GM12878 (cell line): ENCODE data around the gene FIBIN. TPM values are rescaled to one million over a fixed set of nuclear protein-coding genes. Genes with fewer than 3 reads are reported as not detected.

Source experiments
- ATAC-seq: fragments of 200-7000 bp; cut with Tn5 transposase; 3 replicates; pipeline ENCODE4 v1.9.1; 2020; ENCODE audit warnings: mild to moderate bottlenecking, moderate library complexity
- BruUV-seq: library from RNA; stranded (reverse); fragments of 400-500 nt; replicated peaks from 2 replicates; lab custom pipeline; 2021; lab: Mats Ljungman, UMichigan
- CTCF ChIA-PET: fragments of 300-600 bp; sonication (Branson Sonifier 250); formaldehyde crosslinking; extraction: SDS; loops from one replicate; lab custom pipeline; 2021; ENCODE audit warnings: inconsistent platforms; lab: Yijun Ruan, JAX
- POLR2A ChIA-PET: fragments of 350-600 bp; formaldehyde crosslinking; extraction: SDS; loops from one replicate; lab custom pipeline; 2021; ENCODE audit warnings: inconsistent platforms; lab: Charles Lee
- RAD21 ChIA-PET: fragments of 300-600 bp; sonication (Branson Sonifier 250); formaldehyde crosslinking; loops from one replicate; lab custom pipeline; 2023; ENCODE audit warnings: antibody characterized with exemption; ENCODE audit not compliant: unreplicated experiment; lab: Charles Lee
- SMC1A ChIA-PET: fragments of 300-600 bp; sonication (Branson Sonifier 250); formaldehyde crosslinking; loops from one replicate; lab custom pipeline; 2023; ENCODE audit not compliant: unreplicated experiment, uncharacterized antibody; lab: Charles Lee
- DNase-seq: peaks from one replicate; pipeline ENCODE4 v3.0.0-alpha.2; 2011; ENCODE audit warnings: low read depth, low spot score
- FAIRE-seq: peaks from 3 replicates; lab custom pipeline; 2011; peaks lifted over from hg19 to GRCh38; lab: Jason Lieb, UNC
- H2AFZ ChIP-seq: 2 replicates; pipeline ENCODE4 v1.6.0; 2011; ENCODE audit warnings: low read depth, low read length, control low read depth; ENCODE audit not compliant: control insufficient read depth
- H3K27ac ChIP-seq: 2 replicates; pipeline ENCODE4 v1.5.1; 2011; ENCODE audit warnings: control low read depth; ENCODE audit not compliant: control insufficient read depth, insufficient read depth
- H3K27me3 ChIP-seq, 2 experiments: replicated peaks in 1 of 2; 2 replicates each; pipeline versions ENCODE4 v1.6.0 to v1.6.1; 2011; ENCODE audit warnings: low read length in 1 of 2; ENCODE audit not compliant: control insufficient read depth in 2 of 2, insufficient read depth in 2 of 2
- H3K36me3 ChIP-seq, 2 experiments: 2 replicates each; pipeline ENCODE4 v1.5.1; 2011; ENCODE audit warnings: low read length in 1 of 2; ENCODE audit not compliant: control insufficient read depth in 2 of 2, insufficient read depth in 2 of 2
- H3K4me1 ChIP-seq: 2 replicates; pipeline ENCODE4 v1.6.1; 2011; ENCODE audit warnings: mild to moderate bottlenecking, low read length, moderate library complexity, mixed read lengths; ENCODE audit not compliant: control insufficient read depth, insufficient read depth
- H3K4me2 ChIP-seq: 2 replicates; pipeline ENCODE4 v1.6.0; 2011; ENCODE audit warnings: control low read depth; ENCODE audit not compliant: control insufficient read depth, insufficient read depth
- H3K4me3 ChIP-seq: fragments of 200-600 bp; sonication (generic); 2 replicates; pipeline ENCODE4 v1.5.1; 2016
- H3K79me2 ChIP-seq: 2 replicates; pipeline ENCODE4 v1.6.0; 2011; ENCODE audit warnings: low read length; ENCODE audit not compliant: control insufficient read depth, insufficient read depth
- H3K9ac ChIP-seq: 2 replicates; pipeline ENCODE4 v1.8.0; 2011; ENCODE audit warnings: low read length, control low read depth, mixed read lengths; ENCODE audit not compliant: control insufficient read depth, insufficient read depth
- H3K9me3 ChIP-seq: replicated peaks from 3 replicates; pipeline ENCODE4 v1.5.1; 2011; ENCODE audit warnings: mild to moderate bottlenecking, low read length; ENCODE audit not compliant: control insufficient read depth, insufficient read depth
- H4K20me1 ChIP-seq: 2 replicates; pipeline ENCODE4 v1.6.0; 2011; ENCODE audit not compliant: control insufficient read depth, insufficient read depth
- CBFB ChIP-seq: IDR thresholded peaks from 2 replicates; pipeline ENCODE4 v1.6.1; 2016; ENCODE audit warnings: antibody characterized with exemption, low read depth
- RBBP5 ChIP-seq: fragments of 200-600 bp; sonication (generic); conservative IDR thresholded peaks from 2 replicates; pipeline ENCODE4 v1.6.1; 2016
- ZBTB33 ChIP-seq: fragments of 450-650 bp; IDR thresholded peaks from 2 replicates; pipeline ENCODE4 v1.6.1; 2017; ENCODE audit warnings: mild to moderate bottlenecking
- WGBS: methylation state at CpG from one replicate; pipeline ENCODE4 v1.1.6; 2016; ENCODE audit warnings: low lambda C conversion rate; ENCODE audit not compliant: insufficient replicate concordance, insufficient coverage; ENCODE audit errors: missing lambda C conversion rate; 5-methylcytosine and 5-hydroxymethylcytosine counted together
- in situ Hi-C: fragments of 300-500 bp; cut with MboI; formaldehyde crosslinking; loops from 9 replicates; pipeline ENCODE4 v1.14.3; 2018; ENCODE audit warnings: mixed read lengths
- intact Hi-C: fragments of 100-400 bp; cut with micrococcal nuclease; formaldehyde crosslinking; loops from one replicate; pipeline ENCODE4 v1.14.2; 2022; ENCODE audit not compliant: unreplicated experiment
- polyA plus RNA-seq, 11 experiments: library from polyadenylated mRNA; depleted of rRNA in 4 of 11; unstranded in 6 of 11; stranded (reverse) in 5 of 11; fragments of >200 nt; fragmentation: Nextera tagmentation in 4 of 11; fragmentation: Illumina TruSeq in 1 of 11; extraction: Ambion mirVana in 4 of 11; extraction: Trizol in 1 of 11; gene quantifications; 1 replicate in 1 of 11; 2 replicates in 10 of 11; pipeline versions ENCODE4 v1.2.1 to v1.2.3, GENCODE V29; 2011 to 2016; ENCODE audit warnings: inconsistent platforms in 2 of 11, missing spikeins in 2 of 11, low read depth in 1 of 11
- total RNA-seq, 4 experiments: library from RNA; depleted of rRNA in 3 of 4; stranded (reverse); fragments of >200 nt in 3 of 4; fragmentation: Illumina TruSeq in 1 of 4; extraction: Trizol in 1 of 4; gene quantifications; 2 replicates each; pipeline versions ENCODE4 v1.2.1 to v1.2.3, GENCODE V29; 2013 to 2021
- TF ChIP-seq, protein P1 (sequence below): fragments of 450-650 bp; formaldehyde crosslinking; IDR thresholded peaks from 2 replicates; pipeline ENCODE4 v1.4.0; 2022; ENCODE audit warnings: mild to moderate bottlenecking, moderate library complexity

Gene FIBIN
- total and polyA plus RNA-seq, 10 of the 15 experiments (the other 5 are each of a cell fraction or from before 2014, with no cell fraction given) = not detected

DNA sequence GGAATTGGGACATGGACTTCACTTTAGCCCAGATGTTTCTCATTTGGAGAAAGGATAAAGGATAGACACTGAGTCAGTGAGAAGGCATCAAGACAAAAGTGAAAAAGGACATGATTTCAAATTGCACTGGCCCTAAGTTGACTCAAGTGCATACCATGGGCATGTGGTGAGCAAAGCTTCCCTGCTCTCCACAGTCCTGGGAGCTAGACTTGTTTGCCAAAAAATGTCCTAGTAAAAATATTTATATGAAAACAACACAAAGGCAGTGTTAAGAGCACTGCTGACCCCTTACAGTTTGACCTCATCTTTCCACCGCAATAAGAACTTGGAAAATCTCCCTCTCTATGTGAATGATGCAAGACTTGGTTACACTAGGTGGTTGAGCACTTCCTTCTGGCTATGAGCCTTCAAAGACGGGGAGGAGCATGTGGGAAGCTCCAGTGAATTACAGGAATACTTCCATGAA is 46.5 kb upstream of the FIBIN start:
- ChIA-PET SMC1A (no interaction called here), RAD21 (no interaction called here), POLR2A (no interaction called here), CTCF (interaction anchor here (1.3 kb wide), 1 partner anchor 396 kb away, joined by 3 read pairs; no protein-coding TSS in a partner anchor)
- no TSS peak for BruUV-seq
- no peak overlapping the region for H3K4me2 ChIP-seq
- TF ChIP-seq RBBP5 = no peak
- TF ChIP-seq ZBTB33 = no peak
- TF ChIP-seq CBFB = no peak
- TF ChIP-seq, protein P1, sequence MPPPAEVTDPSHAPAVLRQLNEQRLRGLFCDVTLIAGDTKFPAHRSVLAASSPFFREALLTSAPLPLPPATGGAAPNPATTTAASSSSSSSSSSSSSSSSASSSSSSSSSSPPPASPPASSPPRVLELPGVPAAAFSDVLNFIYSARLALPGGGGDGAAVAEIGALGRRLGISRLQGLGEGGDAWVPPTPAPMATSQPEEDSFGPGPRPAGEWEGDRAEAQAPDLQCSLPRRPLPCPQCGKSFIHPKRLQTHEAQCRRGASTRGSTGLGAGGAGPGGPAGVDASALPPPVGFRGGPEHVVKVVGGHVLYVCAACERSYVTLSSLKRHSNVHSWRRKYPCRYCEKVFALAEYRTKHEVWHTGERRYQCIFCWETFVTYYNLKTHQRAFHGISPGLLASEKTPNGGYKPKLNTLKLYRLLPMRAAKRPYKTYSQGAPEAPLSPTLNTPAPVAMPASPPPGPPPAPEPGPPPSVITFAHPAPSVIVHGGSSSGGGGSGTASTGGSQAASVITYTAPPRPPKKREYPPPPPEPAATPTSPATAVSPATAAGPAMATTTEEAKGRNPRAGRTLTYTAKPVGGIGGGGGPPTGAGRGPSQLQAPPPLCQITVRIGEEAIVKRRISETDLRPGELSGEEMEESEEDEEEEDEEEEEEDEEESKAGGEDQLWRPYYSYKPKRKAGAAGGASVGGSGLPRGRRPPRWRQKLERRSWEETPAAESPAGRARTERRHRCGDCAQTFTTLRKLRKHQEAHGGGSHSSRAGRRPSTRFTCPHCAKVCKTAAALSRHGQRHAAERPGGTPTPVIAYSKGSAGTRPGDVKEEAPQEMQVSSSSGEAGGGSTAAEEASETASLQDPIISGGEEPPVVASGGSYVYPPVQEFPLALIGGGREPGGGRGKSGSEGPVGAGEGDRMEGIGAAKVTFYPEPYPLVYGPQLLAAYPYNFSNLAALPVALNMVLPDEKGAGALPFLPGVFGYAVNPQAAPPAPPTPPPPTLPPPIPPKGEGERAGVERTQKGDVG (CRISPR knock-in tag) = no peak
- H2AFZ ChIP-seq = no peak overlapping the region
- no peak overlapping the region for H3K9ac ChIP-seq
- no peak overlapping the region for H3K27ac ChIP-seq
- no peaks in the 10 kb centered on the region for H4K20me1 ChIP-seq
- no peaks in the 10 kb centered on the region for H3K4me1 ChIP-seq
- ATAC-seq = no peak
- 2% methylated on average over 2 of the region's 2 CpGs for WGBS
- H3K4me3 ChIP-seq = no peak overlapping the region
- H3K27me3 ChIP-seq = no peaks in the 10 kb centered on the region
- intact Hi-C loops = no loop called here
- no peaks in the 10 kb centered on the region for H3K79me2 ChIP-seq
- in situ Hi-C loops = no loop called here
- no peaks in the 10 kb centered on the region for H3K9me3 ChIP-seq
- H3K36me3 ChIP-seq = no peaks in the 10 kb centered on the region
- FAIRE-seq = no peak
- no peak for DNase-seq
